Muscle layer of colon (tissue), 2 donors: ENCODE results near the gene MFAP2.

Experiments
- H3K27ac ChIP-seq: one replicate; pipeline ENCODE4 v1.7.0; 2013; ENCODE audit warnings: low read depth, mild to moderate bottlenecking, low read length, moderate library complexity
- H3K27me3 ChIP-seq, 2 donors: one replicate each; pipeline ENCODE4 v1.7.0; 2013; ENCODE audit warnings: low read length in 2 of 2, mild to moderate bottlenecking in 2 of 2; ENCODE audit not compliant: insufficient read depth in 2 of 2, control insufficient read depth in 1 of 2
- H3K36me3 ChIP-seq: one replicate; pipeline ENCODE4 v1.7.0; 2013; ENCODE audit warnings: mild to moderate bottlenecking, low read length; ENCODE audit not compliant: insufficient read depth
- H3K4me1 ChIP-seq: one replicate; pipeline ENCODE4 v1.7.0; 2013; ENCODE audit warnings: mild to moderate bottlenecking, low read length; ENCODE audit not compliant: insufficient read depth
- H3K4me3 ChIP-seq, 2 donors: one replicate each; pipeline ENCODE4 v1.7.0; 2013; ENCODE audit warnings: low read length in 2 of 2, low read depth in 1 of 2, mild to moderate bottlenecking in 1 of 2, moderate library complexity in 1 of 2
- H3K9ac ChIP-seq: one replicate; pipeline ENCODE4 v1.7.0; 2013; ENCODE audit warnings: low read length
- H3K9me3 ChIP-seq: one replicate; pipeline ENCODE4 v1.7.0; 2013; ENCODE audit warnings: mild to moderate bottlenecking, low read length
- donor health status: abdominal sarcoma.
- donor health status: Adenocarcinoma of cecum.

The MFAP2 gene

DNA sequence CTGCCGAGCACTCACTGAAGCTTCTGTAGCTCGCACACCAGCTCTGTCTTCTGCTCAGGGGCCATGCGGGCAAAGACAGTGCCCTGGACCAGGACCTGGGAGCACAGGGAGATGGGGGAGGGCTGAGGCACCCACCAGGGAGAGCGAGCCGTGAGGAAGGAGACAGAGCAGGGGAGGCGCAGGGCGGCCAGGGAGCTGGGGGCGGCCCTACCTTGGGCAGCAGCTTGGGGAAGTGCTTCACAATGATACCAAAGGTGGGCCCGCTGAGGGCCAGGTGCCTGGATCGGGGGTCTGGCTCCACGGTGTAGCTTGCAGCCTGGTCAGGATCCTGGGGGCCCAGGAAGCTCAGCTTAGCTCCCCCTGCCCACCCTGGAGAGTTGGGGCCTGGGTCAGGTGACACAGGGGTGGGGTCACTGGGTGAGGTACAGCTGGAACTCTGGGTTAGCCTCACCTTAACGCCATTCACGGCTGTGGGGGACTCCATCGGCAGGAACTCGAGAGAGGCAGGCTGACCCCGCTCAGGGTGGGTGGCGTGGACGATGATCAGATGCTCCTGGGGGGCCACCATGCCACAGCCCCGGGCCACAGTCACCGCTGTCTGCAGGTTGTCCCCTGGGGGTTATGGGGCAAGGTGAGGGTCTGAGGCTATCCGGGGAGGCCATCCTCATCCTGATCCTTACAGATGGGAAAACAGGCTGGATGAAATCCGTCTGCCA is 9.4 kb upstream of the MFAP2 start:
- no peaks in the 10 kb centered on the region for H3K27me3 ChIP-seq
- no peak overlapping the region for H3K27ac ChIP-seq
- no peaks in the 10 kb centered on the region for H3K4me1 ChIP-seq
- no peak overlapping the region for H3K4me3 ChIP-seq
- H3K36me3 ChIP-seq = peaks cover 5% of the 10 kb centered on the region
- H3K9me3 ChIP-seq = no peaks in the 10 kb centered on the region
- H3K9ac ChIP-seq = no peak overlapping the region

DNA sequence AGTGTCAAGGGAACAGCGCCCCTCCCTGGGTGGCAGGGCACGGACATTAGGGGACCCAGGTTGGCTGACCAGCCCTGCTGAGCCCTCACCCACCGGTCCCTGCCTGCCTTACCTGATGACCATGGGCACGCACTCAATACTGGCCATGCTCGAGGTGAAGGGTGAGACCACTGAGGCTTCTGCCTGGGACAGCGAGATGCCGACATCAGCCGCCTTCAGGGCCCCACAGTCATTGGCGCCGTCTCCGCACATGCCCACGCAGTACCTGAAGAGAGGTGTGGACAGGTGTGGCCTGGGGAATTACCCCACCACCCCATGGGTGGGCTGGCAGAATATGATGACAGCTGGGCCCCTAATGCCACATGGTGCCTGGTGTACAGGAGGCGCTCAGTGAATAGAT is 7.8 kb upstream of the MFAP2 start:
- Histone ChIP-seq H3K27ac (no peak overlapping the region), H3K27me3 (no peaks in the 10 kb centered on the region), H3K9me3 (no peaks in the 10 kb centered on the region), H3K4me3 (no peak overlapping the region), H3K9ac (no peak overlapping the region), H3K36me3 (peaks cover 5% of the 10 kb centered on the region), H3K4me1 (no peaks in the 10 kb centered on the region)

DNA sequence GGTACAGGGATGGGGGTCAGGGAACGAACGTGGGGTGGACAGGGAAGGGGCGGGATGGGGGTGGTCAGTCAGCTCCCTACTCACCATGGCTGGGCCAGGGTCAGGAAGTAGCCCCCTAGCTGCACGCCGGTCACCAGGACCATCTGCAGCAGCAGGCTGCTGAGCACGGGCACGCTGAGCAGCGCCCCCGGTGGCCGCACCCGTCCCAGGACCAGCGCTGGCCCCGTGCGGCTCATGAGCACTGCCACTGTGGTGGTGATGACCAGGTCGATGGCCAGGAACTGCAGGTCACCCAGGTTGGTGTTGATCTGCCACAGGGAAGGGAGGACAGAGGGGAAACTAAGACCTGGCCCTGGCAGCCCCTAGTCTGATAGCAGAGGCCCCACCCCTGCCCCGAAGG is 6.5 kb upstream of the MFAP2 start:
- peaks cover 5% of the 10 kb centered on the region for H3K36me3 ChIP-seq
- no peak overlapping the region for H3K4me3 ChIP-seq
- H3K4me1 ChIP-seq = no peaks in the 10 kb centered on the region
- no peak overlapping the region for H3K9ac ChIP-seq
- no peak overlapping the region for H3K27ac ChIP-seq
- H3K9me3 ChIP-seq = no peaks in the 10 kb centered on the region
- H3K27me3 ChIP-seq = no peaks in the 10 kb centered on the region

DNA sequence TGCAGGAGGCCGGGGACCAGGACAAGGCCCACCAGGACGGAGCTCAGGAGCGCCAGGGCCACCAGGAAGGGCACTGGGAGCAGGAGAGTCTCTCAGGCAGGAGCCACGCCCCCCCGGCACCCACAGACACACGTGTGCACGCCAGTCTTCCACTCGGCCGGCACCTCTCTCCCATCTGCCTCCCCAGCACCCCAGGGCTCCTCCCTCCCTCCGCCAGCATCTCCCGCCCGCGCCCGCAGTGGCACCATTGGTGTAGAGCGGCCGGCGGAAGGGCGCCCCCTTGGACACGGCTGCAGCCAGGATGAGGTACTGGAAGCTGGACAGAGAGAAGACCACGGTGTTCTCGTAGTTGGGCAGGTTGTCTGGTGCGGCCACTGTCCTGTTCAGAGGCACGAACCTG is 6.1 kb upstream of the MFAP2 start:
- Histone ChIP-seq H3K4me1 (no peaks in the 10 kb centered on the region), H3K4me3 (no peak overlapping the region), H3K9me3 (no peaks in the 10 kb centered on the region), H3K27me3 (no peaks in the 10 kb centered on the region), H3K9ac (no peak overlapping the region), H3K36me3 (peaks cover 5% of the 10 kb centered on the region), H3K27ac (no peak overlapping the region)

DNA sequence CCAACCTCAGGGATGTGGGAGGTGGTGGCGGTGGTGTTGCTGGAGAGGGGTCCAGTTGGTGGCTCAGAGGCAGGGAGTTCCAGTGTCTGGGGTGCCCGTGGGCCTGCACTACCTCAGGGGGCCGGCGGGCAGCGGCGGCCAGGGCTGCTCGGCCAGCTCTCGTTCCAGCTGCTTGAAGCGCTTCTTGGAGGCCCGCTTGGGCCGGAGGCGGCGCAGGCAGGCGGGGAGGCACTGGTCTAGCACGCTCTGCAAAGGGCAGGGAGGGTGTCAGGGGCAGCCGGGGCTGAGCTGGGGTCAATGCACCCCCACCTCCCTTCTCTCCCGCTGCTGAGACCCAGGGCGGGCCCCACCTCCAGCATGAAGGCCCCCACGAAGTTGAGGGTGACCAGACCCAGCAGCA is 5.7 kb upstream of the MFAP2 start:
- Histone ChIP-seq H3K27me3 (no peaks in the 10 kb centered on the region), H3K4me1 (no peaks in the 10 kb centered on the region), H3K4me3 (no peak overlapping the region), H3K9me3 (no peaks in the 10 kb centered on the region), H3K36me3 (peaks cover 5% of the 10 kb centered on the region), H3K27ac (no peak overlapping the region), H3K9ac (no peak overlapping the region)

DNA sequence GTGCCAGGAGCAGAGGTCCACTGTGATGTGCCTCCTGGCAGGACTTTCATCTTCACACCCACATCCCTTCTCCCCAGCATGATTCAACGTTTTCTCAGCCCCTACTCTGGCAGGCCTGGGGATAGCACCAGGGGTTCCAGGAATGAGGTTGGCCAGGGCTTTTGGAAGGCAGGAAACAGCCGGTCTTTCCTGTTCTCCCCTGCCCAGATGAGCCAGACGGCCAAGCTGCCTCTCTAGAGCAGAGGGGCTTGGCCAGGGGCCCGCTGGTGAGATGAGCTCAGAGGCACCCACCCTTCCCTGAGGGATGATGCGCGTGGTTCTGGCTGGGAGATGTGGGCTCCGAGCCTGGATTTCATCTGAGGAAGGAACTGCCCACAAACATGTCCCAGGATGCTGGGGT is 4.3 kb upstream of the MFAP2 start:
- Histone ChIP-seq H3K9ac (no peak overlapping the region), H3K4me3 (no peak overlapping the region), H3K36me3 (peaks cover 5% of the 10 kb centered on the region), H3K9me3 (no peaks in the 10 kb centered on the region), H3K27ac (no peak overlapping the region), H3K27me3 (peaks cover 0 to 5% of the 10 kb centered on the region in 2 donors), H3K4me1 (no peaks in the 10 kb centered on the region)

DNA sequence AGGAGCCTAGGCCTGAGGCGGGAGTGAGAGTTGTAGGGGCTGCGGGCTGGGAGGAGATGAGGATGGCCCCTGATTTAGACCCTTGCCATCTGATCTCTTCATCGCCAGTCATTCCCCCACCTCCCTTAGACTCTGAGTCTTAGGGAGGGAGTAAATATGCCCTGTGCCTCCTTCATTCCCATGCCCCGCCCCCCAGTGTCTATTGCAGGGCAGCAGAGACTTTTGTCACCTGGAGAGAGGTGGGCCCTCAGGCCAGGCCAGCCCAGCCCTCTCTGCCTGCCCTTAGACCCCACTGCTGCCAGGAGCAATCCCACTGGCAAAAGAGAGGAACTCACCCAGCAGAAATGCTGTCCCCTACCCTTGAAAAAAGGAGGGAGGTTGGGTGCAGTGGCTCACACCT is 3.2 kb upstream of the MFAP2 start:
- H3K4me1 ChIP-seq = peaks cover 6% of the 10 kb centered on the region
- H3K4me3 ChIP-seq = no peak overlapping the region
- H3K27ac ChIP-seq = no peak overlapping the region
- H3K9me3 ChIP-seq = no peaks in the 10 kb centered on the region
- peaks cover 0 to 10% of the 10 kb centered on the region in 2 donors for H3K27me3 ChIP-seq
- H3K36me3 ChIP-seq = peaks cover 5% of the 10 kb centered on the region
- H3K9ac ChIP-seq = no peak overlapping the region

DNA sequence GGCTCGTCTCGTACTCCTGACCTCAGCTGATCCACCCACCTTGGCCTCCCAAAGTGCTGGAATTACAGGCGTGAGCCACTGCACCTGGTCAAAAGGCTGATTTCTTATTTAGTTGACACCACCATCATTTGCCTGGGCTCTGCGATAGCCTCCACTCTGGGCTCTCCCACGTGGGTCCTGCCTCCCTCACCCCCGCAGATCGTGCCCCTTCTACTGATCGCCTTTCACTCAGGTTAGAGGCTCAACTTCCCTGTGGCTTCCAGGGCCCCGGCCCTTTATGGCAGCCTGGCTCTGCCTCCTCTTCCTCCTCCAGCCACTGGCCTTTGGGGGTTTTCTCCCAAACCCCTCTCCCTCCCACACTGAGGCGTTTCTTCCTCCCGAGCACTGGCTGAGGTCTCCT is 2.5 kb upstream of the MFAP2 start:
- Histone ChIP-seq H3K4me1 (peaks cover 6% of the 10 kb centered on the region), H3K9ac (no peak overlapping the region), H3K4me3 (no peak overlapping the region), H3K9me3 (no peaks in the 10 kb centered on the region), H3K27ac (no peak overlapping the region), H3K36me3 (peaks cover 2% of the 10 kb centered on the region), H3K27me3 (peaks cover 0 to 10% of the 10 kb centered on the region in 2 donors)

DNA sequence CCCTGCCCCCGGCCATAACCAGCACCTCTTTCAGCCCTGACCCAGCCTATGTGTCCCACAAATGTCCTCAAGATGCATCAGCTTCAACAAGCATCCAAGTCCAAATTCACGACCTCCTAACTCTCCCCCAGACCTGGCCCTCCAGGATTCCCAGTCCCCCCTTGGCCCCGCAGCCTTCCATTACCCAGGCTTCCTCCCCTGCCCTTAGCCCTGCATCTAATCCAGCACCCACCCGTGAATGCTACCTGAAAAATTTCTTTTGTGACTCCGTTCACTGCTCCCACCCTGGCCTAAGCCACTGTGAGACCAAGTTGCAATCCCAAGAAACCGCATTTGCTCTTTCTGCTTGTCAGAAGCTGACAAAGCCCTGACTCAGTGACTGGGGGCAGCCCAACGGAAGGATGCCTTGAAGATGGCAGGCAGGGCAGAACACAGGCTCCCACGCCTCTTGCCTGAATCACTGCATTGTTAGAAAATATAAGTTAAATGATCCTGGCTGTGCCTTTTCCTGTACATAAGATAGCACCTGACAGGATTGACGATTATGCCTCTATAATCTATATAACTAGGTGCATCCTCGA is 939 bp upstream of the MFAP2 start:
- Histone ChIP-seq H3K9ac (no peak overlapping the region), H3K9me3 (no peaks in the 10 kb centered on the region), H3K4me3 (no peak overlapping the region), H3K27me3 (peaks cover 0 to 10% of the 10 kb centered on the region in 2 donors), H3K4me1 (peaks cover 6% of the 10 kb centered on the region), H3K27ac (no peak overlapping the region), H3K36me3 (no peaks in the 10 kb centered on the region)

DNA sequence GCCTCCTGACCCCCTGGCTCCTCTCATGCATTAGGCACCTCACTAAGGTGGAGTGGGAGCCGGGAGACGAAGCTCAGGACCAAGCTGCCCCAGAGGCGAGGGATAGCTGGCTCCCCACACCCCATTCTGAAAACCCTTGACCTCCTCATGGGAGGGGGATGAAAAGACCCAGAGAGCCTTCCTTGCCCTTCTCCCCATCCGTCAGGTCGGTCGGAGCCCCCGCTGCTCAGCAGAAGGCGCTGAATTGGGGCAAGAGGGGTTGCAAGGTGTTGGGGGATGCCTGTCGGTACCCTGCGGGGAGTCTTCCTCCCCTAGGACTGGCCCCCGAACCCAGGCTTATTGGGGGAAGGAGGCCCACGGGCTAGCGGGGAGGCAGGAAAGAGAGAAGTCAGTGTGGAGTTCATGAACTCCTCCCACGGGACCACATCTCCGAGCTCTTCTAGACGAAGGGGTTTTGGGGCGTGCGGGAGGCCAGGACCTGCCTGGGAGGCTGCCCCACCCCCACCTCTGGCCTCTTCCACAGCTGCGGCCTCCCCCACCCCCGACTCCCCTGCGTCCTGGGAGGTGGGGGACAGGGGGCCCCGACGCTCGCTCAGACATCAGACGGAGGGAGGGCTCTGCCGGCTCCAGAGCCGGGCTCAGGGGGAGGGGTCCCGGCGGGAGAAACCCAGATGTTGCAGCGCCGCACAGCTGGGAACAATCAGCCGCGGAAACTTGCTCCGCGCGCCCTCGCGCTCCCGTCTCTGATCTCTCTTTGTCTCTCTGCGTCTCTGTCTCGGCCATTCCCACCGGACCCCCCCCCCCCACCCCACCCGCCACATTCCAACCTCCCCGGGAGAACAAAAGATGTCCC is 719 bp downstream of the MFAP2 start:
- Histone ChIP-seq H3K27me3 (peaks cover 0 to 10% of the 10 kb centered on the region in 2 donors), H3K36me3 (no peaks in the 10 kb centered on the region), H3K4me3 (peak overlapping the region; percentile 58 to 77), H3K4me1 (peaks cover 9% of the 10 kb centered on the region), H3K27ac (peak overlapping the region; percentile 27), H3K9me3 (no peaks in the 10 kb centered on the region), H3K9ac (no peak overlapping the region)

DNA sequence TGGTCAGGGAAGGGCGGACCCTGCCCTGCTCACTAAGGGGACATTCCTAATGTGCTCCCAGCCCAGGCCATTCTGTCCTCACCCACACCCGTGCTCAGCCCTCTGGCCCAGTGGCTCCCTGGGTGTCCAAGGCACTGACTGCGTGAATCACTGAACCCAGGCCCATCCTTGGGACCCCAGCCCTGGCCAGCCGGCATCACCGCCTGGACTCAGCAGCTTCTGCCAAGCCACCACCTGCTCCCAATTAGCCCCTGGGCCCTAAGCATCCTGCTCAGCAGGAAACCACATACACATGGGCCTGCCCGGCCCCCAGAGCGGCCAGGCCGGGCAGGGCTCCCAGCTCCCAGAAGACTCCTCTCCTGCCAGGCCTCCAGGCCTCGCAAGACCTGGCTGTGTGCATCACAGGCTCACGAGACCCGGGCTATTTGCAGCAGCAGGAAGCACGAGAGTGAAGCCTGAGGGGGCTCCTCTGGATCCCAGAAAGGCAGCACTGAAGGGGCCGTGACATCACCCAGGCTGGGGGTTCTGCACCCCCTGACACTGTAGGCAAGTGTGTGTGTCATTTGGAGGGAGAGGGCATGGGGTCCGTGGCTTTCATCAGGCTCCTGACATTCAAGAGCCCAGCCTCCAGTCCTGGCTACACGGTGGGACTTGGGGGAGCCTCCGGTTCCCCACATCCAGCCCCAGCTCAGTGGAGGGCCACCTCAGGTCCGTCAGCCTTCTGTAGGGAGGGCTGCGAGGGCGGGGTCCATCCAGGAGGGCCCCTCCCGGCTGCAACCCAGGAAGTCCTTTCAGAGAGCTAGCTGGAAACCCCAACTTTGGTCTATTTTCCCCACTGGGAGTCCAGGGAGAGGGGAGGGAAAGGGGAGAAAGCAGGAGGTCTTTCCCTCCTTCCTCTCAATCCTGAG is 1.6 kb downstream of the MFAP2 start:
- Histone ChIP-seq H3K9ac (no peak overlapping the region), H3K36me3 (no peaks in the 10 kb centered on the region), H3K27me3 (peaks cover 0 to 10% of the 10 kb centered on the region in 2 donors), H3K9me3 (no peaks in the 10 kb centered on the region), H3K4me3 (peak overlapping the region in 1 of 2 donors; percentile 58), H3K27ac (peak overlapping the region; percentile 27), H3K4me1 (peaks cover 9% of the 10 kb centered on the region)
